NCI-H748 treated with DMSO at 0.1 percent for 48 hours (cell line): ENCODE measurements around the gene GPN2.

Experiments used
- DNase-seq: peaks from one replicate; lab custom pipeline; 2025; lab: John Stamatoyannopoulos, UW

Gene GPN2

GRCh38 chr1:26889551-26890466, at the start of gene GPN2:
TSS of gene GPN2 (minus strand) at chr1:26890283. CDS start at chr1:26890096, 187 bp downstream.
- DNase-seq = peak; percentile 26

- no peak for DNase-seq
Observed at GRCh38 chr1:26938659-26939025, 48.6 kb upstream of the GPN2 start.

- no peak for DNase-seq
Observed at GRCh38 chr1:26938004-26938658, 48.0 kb upstream of the GPN2 start.

DNA sequence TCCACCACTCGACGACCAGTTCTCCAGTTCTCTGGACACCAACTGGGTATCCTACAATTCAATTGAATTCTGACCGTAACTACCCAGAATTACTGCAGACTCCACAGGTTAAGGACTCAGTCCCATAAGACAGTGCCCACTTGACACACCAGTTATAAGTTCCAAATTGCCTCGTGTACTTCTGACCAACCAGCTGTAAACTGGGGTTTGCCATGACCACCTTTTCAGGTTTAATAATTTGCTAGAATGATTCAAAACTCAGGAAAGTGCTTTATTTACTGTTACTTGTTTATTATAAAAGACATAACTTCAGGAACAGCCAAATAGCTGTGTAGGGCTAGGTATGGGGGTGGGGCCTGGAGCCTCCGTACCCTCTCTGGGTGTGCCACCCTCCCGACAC, 46.7 kb upstream of the GPN2 start:
- DNase-seq = no peak

DNA sequence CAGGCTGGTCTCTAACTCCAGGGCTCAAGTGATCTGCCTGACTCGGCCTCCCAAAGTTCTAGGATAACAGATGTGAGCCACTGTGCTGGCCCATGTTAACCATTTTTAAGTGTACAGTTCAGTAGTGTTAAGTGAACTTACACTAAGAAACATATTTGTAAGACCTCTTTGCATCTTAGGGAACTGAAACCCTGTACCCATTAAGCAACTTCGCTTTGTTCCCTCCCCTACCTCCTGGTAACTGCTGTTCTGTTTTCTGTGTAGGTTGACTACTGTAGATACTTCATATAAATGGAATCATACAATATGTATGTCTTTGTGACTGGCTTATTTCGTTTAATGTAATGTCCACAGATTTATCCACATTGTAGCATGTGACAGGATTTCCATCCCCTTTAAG, 42.4 kb upstream of the GPN2 start:
- no peak for DNase-seq

GRCh38 chr1:26923711-26924110, 33.6 kb upstream of the GPN2 start:
- DNase-seq = no peak

DNA sequence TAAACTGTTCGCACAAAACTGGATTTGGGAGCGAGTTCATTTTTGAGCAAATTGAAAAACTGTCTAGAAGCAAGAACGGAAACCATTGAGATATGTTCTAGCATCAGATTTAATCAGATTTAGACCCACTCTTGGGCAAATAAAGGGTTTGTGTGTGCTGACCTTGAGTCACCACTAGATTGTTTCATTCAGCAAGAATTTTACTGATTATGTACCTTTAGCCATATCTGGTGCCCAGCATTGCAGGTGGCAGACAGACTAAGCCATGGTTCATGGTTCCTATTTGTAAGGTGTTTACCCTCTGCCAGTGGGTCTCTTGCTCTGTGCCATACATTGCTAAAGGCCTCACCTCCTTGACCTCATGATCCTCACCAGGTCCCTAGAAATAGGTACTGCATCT, 32.8 kb upstream of the GPN2 start:
- no peak for DNase-seq

DNA sequence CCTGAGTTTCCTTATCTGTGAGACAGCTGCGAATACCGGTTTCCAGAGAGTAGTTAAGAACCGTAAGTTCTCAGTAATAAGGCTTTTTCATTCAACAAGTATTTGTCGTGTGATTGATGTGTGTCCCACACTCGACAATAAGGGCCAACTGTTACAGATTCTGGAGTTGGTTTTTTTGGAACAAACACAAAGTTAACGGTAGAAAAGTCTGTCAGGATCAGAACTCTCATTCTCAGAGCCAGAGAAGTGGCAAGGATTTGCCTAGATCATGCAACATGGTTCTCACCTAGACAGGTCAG, 32.3 kb upstream of the GPN2 start:
- no peak for DNase-seq

GRCh38 chr1:26921540-26922430, 31.7 kb upstream of the GPN2 start, which contains the start of gene NUDC:
TSS of gene NUDC (plus strand) at chr1:26921743. CDS start at chr1:26921849, 106 bp downstream.
- peak; percentile 77 for DNase-seq

DNA sequence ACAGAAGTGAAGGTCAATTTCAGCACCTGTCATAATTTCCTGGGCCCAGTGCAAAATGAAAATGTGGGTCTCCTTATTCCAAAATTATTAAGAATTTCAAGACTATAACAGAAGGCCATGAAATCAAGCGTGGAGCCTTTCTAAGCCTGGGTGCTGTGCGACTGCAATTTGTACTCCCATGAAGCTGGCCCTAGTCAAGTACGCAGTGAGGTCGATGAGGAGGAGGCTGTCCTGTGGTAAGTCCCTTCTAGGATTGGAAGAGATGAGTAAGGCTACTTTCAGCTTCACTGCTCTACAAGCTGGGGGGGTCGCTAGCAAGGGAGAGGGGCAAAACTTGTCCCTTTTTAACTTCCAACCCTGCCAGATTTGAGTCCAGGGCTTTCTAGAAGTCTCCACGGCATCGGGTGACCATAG, 31.1 kb upstream of the GPN2 start:
- no peak for DNase-seq

DNA sequence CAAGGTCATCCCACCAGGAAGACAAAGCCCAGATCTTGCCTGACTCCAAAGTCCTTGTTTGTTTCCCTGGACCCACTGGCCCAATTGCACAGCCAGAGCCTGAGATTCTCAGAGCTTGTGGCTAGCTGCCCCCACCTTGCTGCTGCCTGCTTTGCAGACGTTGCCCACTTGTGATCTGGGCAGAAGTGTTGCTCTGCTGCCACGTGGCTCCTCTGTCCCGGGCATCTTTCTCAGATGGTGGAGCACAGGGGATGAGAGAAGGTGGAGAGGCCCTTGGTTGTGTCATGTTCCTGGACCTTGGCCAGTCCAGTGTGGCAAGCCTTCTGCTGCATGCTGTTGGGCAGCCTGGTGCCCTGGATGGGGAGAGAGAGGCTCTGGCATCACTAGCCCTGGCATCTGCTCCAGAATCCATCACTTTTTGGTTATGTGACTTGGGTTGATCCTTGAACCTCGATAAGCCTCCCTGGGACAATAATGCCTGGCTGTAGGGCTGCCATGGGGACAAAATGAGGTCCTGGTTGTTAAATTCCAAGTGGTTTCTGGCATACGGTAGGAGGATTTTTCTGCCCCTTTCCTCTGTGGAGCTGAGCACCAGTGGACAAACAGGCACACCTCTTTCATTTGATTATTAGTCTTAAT, 25.2 kb upstream of the GPN2 start:
- DNase-seq = no peak

DNA sequence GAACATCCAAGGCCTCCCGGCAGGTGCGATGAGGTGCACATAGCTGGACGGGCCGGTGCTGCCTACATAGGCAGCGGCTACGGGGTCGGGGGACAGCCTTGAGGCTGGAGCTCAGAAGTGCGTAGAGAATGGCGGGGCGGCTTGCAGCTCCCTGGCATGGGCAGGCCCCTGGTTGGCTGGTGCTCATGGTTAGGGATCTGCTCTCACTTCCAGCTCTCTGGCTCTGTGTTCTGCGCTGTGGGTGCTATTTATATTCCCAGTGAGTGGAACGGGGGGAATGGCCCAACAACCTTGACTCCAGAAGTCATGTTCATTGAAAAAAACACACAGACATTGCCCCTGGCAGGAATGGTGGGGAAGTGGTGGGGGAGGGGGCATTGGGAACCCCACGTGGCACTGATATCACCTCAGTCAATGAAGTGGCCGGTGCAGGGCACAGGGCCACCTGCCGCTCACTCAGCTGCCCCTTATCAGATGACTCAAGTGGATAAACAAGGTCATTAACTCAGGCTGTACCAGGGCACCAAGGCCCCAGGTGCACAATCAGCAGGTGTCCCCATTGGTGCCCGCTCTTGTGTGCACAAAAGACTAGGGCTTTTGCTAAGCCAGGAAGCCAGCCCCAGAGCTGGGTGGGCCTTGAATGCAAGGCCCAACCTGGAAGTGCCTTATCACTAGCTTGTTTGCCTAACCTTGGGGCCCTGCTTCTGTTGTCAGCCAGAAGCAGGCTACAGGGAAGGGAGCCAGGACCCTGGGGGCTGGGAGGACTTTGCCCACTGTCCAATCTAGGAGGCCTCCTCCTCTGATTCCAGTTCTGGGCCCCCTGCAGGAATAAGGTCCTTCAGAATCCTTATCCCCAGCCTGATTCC, 23.9 kb upstream of the GPN2 start, which contains the start of gene NR0B2:
TSS of gene NR0B2 (minus strand) at position 222 of the 866 bp plus-strand sequence. CDS start at position 187, 35 bp downstream.
- DNase-seq = peak; percentile 69

DNA sequence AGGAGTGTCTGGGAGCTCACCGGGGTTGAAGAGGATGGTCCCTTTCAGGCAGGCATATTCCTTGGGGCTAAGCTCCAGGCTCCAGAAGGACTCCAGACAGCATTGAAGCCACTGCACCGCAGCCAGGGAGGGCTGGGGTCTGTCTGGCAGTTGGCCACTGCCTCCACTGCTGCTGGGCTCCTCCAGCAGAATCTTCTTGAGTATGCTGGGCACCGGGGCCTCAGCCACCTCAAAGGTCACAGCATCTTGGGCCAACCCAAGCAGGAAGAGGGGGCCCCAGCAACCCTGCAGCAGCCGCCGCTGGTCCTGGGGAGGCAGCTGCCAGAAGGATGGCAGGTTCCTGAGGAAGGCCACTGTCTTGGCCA, 23.3 kb upstream of the GPN2 start:
- no peak for DNase-seq

GRCh38 chr1:26912147-26912490, 22.0 kb upstream of the GPN2 start:
- no peak for DNase-seq

DNA sequence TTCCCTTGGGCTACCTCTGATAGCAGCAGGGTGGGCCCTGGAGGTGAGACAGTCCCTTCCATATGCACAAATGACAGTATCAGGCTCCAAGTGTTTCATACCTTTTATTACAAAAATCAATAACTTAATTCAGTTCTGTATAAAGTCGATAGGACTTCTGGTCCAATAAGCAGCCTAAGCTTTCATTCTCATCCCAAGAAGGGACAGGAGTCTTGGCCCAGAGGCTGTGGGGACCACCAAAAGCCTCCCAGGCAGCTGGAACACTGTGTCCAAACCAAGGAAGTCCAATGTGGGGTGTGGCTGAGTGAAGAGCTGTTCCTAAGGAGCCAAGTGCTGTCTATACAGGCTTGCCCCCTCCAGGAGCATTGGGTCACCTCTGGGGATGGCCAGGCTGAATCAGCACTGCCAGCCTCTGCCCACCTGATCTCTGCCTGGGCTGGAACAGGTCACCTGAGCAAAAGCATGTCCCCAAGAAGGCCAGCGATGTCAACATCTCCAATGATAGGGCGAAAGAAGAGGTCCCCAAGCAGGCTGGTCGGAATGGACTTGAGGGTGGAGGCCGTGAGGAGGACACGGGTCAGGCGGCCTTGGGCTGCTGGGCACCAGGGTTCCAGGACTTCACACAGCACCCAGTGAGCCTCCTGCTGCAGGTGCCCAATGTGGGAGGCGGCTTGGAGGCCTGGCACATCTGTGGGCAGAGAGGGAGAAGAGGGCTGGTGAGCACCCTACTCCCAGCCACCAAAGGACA, 21.5 kb upstream of the GPN2 start:
- DNase-seq = no peak

- DNase-seq = no peak
Observed at GRCh38 chr1:26910343-26911160, 20.5 kb upstream of the GPN2 start.

DNA sequence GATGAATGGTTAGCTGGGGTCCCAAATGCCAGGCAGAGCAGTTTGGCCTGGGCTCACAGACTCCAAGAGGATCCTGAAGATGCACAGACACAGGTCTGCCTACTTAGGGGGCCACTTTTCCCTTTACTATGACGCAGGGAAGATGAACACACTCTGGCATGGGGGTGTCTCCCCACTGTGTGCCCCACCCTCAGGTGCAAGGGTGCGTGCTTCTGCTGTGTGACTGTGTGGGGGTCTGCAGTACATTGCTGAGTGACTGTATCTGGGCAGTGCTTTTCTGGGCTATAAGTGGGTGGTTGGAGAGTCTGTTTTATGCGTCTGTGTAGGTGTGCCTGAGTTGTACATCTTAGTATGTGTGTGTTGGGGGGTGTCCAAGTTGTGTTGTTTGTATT, 19.9 kb upstream of the GPN2 start:
- DNase-seq = no peak

GRCh38 chr1:26907071-26907917, 17.2 kb upstream of the GPN2 start:
- peak; percentile 32 for DNase-seq
